GM12801 (cell line): ENCODE measurements around the gene CYP20A1.

ENCODE experiments used
- TF ChIP-seq, protein P1 (sequence below): IDR thresholded peaks from one replicate; pipeline ENCODE4 v1.5.1; 2011; ENCODE audit warnings: control low read depth; ENCODE audit not compliant: insufficient read length; ENCODE audit errors: extremely low read depth

CYP20A1 gene

DNA sequence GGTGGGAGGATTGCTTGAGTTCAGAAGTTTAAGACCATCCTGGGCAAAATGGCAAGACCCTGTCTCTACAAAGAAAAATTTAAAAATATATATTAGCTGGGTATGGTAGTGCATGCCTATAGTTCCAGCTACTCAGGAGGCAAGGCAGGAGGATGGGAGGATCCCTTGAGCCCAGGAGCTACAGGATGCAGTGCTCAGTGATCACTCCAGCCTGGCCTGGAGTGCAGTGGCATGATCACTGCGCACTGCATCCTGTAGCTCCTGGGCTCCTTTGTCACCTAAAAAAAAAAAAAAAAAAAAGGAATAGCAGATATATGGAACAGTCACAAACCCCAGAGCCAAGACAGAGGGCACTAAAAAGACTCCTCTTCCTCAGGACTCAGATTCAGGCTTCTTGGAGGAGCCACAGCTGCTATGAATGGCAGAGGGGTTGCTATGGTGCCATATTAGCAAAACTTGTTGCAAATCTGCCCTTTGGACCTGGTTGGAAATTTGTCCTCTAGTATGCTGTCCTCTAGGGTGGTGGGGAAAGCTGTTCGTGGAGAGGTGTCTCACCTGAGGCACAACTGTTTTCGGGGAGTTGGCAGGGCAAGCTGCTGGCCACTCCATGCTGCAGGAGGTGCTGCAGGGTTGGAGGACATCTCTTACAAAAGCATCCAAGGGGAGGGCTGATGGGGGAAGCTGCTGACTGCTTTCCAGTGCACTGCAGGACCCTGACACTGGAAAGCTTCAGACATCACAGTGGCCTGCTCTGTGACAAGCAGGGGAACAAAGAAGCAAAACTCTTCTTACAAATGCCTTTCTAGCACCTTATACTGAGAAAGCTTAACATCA lies 22.7 kb downstream of the CYP20A1 start:
- TF ChIP-seq, protein P1, sequence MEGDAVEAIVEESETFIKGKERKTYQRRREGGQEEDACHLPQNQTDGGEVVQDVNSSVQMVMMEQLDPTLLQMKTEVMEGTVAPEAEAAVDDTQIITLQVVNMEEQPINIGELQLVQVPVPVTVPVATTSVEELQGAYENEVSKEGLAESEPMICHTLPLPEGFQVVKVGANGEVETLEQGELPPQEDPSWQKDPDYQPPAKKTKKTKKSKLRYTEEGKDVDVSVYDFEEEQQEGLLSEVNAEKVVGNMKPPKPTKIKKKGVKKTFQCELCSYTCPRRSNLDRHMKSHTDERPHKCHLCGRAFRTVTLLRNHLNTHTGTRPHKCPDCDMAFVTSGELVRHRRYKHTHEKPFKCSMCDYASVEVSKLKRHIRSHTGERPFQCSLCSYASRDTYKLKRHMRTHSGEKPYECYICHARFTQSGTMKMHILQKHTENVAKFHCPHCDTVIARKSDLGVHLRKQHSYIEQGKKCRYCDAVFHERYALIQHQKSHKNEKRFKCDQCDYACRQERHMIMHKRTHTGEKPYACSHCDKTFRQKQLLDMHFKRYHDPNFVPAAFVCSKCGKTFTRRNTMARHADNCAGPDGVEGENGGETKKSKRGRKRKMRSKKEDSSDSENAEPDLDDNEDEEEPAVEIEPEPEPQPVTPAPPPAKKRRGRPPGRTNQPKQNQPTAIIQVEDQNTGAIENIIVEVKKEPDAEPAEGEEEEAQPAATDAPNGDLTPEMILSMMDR, result no peak

- TF ChIP-seq, protein P1, result no peak
Measured at GRCh38 chr2:203279288-203279687, 40.5 kb downstream of the CYP20A1 start.

DNA sequence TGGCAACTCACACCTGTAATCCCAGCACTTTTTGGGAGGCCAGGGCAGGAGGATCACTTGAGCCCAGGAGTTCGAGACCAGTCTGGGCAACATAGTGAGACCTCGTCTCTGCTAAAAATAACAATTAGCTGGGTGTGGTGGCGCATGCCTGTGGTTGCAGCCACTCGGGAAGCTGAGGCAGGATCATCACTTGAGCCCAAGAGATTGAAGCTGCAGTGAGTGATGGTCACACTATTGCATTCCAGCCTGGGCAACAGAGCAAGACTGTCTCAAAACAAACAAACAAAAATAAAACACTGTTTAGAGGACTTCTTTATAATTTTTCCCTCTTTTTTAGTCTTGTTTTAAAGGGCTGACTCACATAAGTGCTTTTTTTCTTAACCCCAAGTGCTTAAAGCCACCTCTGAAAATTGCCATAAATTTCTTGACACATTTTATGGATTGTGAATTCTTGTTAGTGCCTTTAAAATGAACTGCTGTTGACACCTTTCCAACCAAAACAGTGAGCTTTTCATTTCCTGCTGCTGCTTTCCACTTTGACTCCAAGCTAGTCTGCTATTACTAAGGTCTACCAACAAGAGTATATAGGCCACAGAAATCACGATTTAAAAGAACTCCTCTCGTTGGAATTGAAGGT lies 41.7 kb downstream of the CYP20A1 start:
- TF ChIP-seq, protein P1, result no peak

- TF ChIP-seq, protein P1, result no peak
Measured at GRCh38 chr2:203282101-203282500, 43.3 kb downstream of the CYP20A1 start.

- TF ChIP-seq, protein P1, result no peak
Measured at GRCh38 chr2:203286532-203286931, 47.7 kb downstream of the CYP20A1 start.

DNA sequence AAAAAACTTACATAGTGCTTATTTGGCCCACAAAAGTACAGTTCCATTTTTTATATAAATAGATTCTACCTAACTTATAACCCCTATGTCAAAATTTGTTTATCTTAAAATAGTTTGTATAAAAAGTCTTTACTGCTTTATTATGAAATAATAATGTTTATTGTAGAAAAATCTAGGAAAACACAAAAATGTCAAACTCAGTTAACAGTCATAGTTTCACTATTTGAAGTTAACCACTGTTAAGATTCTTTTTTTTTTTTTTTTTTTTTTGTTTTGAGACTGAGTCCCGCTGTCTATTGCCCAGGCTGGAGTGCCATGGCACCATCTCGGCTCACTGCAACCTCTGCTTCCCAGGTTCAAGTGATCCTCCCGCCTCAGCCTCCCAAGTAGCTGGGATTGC lies 62.8 kb downstream of the CYP20A1 start:
- TF ChIP-seq, protein P1, result no peak

DNA sequence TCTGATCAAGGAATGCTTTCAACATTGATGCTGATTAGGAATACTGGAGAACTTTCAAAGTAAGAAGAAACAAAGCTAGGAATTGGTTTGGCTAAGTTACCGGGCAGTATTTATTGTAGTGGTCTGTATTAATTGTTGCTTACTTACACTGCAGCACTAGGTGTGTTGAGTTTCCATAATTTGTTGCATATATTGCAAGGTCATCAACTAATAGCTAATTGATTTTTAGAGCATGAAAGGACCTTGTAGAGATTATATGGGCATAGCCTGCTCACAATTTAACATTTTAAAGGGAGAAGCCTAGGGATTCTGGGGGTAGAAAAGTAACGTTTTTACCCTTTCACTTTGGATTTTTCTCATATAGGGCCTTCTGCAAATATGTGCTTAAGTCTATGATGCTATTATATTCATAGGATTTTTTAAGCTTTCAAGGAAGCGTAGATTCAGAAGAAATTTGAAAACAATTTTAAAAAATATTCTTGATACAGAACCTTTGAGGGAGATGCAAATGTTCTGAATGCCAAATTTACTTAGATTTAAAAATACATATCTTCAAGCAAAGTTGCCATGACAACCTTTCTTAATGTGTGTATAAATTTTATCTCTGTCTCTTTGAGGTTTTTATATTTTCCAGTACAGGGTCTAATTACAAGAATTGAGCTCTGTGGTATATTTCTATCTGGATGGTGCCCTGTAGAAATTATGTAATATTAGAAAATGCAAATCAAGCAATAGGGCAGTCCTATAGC lies 72.0 kb downstream of the CYP20A1 start:
- TF ChIP-seq, protein P1, result no peak
